ENCODE measurements around the gene TTC34.

The TTC34 gene

DNA sequence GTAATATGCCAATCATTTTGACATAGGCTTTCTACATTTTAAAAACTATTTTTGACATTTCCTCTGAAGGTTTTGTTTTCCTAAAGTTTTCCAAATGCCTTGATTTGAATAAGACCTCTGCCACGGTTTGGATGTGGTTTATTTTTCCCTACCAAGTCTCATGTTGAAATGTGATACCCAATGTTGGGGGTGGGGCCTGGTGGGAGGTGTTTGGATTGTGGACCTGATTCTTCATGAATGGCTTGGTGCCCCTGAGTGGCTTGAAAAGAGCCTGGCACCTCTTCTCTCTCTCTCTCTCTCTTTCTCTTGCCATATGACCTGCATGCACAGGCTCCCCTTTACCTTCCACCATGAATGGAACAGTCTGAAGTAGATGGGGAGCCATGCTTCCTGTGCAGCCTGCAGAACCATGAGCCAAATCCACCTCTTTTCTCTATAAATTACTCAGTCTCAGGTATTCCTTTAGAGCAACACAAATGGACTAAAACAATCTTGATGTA is 183.5 kb downstream of the TTC34 start:
- DNase-seq (no peak), ATAC-seq (no peak)
- Mint-ChIP-seq H3K4me1 (peaks cover 10% of the 10 kb centered on the region), H3K4me3 (no peak overlapping the region), H3K27ac (no peak overlapping the region), H3K9me3 (peaks cover 29 to 49% of the 10 kb centered on the region in 2 donors), H3K27me3 (no peaks in the 10 kb centered on the region)

DNA sequence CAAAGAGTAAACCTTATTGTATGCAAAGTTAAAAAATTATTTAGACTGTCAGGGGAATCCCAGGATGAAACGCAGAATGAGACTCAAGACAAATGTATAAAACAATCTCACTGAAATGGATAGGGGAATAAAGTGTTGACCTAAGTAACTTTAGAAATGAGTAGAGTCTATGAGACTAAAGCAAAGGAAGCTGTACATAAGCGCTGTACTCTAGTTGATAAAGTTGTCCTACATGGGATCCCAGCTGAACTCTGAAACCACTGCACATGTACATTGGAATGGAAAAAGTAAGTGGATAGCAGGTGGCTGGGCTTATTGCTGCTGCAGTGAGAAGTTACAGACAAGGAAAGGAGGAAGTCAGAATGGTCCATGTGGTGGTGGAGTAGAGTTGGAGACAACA is 187.3 kb downstream of the TTC34 start:
- DNase-seq (no peak), ATAC-seq (no peak)
- Mint-ChIP-seq H3K27ac (no peak overlapping the region), H3K9me3 (peaks cover 23 to 34% of the 10 kb centered on the region in 2 donors), H3K4me3 (no peak overlapping the region), H3K27me3 (no peaks in the 10 kb centered on the region), H3K4me1 (peaks cover 6% of the 10 kb centered on the region)

DNA sequence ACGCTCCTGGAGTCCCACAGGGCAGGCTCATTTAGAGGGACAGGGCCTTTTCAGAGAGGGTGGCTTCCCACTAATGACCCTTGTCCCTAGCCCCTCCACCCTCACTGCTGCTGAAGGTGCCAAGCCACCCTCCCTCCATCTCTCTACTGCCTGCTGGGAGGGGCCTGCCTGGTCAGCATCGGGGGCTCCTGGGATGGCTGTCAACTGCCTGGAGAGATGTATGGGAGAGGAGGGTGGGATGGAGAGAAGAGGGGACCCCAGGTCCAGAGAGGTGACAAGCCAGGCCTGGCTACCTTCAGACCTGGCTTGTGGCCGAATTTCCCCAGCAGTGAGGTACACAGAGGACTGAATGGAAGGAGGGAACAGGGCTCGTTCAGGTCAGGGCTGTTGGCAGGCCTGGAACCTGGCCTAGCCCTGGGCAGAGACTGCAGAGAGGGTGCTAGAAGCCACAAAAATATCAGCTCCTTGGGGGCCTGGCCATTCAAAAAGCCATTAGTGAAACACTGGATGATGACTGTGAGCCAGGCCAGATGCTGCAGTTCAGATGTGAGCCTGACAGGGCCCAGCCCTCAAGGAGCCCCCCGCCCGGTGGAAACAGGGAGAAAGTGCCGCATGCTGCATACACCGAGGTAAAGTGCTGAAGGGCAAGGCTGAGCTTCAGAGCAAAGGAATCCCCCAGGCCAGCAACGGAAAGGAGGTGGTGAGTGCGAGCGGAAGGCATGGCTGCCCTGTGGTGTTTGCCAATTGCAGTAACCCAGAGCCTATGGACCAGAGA is 188.7 kb downstream of the TTC34 start:
- Mint-ChIP-seq H3K4me3 (no peak overlapping the region), H3K4me1 (peaks cover 6% of the 10 kb centered on the region), H3K27ac (no peak overlapping the region), H3K27me3 (no peaks in the 10 kb centered on the region), H3K9me3 (peaks cover 19 to 34% of the 10 kb centered on the region in 2 donors)
- no peak for DNase-seq
- ATAC-seq = no peak

DNA sequence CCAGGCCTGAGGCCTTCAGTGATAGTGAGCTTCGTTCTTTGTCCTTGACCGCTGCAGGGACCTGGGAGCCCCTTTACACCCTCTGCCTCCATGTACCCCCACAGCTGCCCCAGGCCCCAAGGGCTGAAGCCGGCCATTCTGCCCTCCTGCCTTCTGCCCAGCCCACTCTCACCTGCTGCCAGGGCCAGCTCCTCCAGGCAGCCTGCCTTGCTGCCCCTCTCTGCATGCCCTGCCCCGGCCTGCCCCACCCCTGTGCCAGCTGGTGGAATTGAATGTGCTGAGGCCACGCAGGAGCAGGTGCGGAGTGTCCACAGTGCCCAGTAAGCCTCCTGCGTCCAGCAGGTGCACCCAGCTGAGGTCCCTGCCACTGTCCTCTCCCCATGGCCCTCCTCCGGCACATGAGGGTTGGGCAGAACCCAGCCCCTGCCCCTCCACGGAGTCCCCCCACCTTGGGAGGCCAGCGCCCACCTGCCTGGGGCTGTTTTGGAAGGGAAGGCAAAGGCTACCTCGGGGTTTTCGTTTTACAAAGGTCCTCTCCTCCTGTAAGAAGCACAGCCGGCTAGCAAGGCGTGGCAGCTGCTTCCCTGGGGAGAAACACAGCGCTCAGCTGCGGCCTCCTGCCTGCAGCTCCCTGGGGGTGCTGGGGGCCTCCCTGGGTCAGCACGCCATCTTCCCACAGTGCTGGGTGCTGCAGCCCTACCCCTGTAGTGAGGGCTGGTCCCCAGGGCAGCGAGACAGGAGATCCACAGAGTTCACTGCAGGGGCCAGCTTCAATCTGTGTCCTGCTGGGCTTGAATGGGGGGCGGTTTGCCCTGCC is 189.7 kb downstream of the TTC34 start:
- Mint-ChIP-seq H3K4me3 (no peak overlapping the region), H3K27ac (no peak overlapping the region), H3K27me3 (no peaks in the 10 kb centered on the region), H3K9me3 (peaks cover 19 to 34% of the 10 kb centered on the region in 2 donors), H3K4me1 (peaks cover 6% of the 10 kb centered on the region)
- ATAC-seq (no peak), DNase-seq (no peak)

DNA sequence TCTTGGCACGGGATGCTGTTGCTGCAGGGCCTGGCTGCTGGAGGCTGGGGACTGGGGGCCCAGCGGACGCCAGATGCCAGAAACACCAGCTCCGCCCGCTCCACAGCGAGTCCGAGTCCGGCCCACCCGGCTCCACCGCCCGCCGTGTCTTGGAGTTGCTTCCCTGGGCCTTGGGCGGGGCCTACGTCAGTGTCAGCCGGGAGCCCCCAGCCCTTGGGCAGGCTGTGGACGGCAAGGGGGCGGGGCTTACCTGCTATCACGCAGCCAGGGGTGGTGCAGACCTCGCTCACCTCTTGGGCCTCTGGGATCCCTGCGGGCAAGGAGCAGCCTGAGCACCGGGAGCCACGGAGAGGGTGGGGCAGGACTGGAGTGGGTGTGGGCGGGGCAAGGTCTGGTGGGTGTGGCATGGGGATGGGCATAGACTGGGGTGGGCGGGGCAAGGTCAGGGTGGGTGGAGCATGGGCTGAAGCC is 190.4 kb downstream of the TTC34 start:
- no peaks in the 10 kb centered on the region for H3K27me3 Mint-ChIP-seq
- ATAC-seq (peak; percentile 18), DNase-seq (no peak)
- H3K4me3 Mint-ChIP-seq = no peak overlapping the region
- H3K9me3 Mint-ChIP-seq = peaks cover 19 to 27% of the 10 kb centered on the region in 2 donors
- H3K27ac Mint-ChIP-seq = no peak overlapping the region
- H3K4me1 Mint-ChIP-seq = peaks cover under 1% of the 10 kb centered on the region

DNA sequence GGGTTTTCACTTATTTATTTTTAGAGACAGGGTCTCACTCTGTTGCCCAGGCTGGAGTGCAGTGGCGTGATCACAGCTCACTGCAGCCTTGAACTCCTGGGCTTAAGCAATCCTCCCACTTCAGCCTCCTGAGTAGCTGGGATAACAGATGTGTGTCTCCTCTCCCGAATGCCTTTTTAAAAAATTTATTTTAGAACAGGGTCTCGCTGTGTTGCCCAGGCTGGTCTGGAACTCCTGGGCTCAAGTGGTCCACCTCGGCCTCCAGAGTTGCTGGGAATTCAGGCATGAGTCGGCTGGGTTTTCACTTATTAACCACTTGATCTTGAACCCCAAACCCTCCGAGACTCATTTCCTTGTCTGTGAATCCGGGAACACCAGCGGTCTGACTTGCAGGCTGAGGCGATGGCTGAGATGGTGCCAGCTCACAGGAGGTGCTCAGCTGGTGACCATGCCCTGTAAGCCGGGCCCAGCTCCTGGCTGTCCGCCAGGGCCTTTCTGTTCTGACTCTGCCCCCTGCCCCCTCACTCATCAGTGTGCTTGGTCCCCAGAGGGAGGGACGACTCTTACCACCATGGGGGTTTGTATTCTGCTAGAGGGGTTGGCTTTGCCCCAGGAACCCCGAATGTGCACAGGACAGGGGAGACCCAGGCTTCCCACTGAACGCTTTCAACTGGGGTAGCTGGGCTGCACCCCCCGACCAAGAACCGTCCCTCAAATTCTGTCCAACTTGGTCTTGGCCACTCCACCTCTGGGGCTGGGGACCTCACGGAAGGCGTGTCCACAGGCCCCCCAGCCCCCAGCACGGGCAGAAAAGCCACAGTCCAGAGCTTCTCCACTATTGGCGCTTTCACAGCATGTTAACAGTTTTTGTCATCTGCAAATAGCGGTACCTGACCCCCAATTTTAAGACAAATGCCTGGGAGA is 191.2 kb downstream of the TTC34 start:
- no peak for DNase-seq
- Mint-ChIP-seq H3K4me1 (no peaks in the 10 kb centered on the region), H3K4me3 (no peak overlapping the region), H3K27me3 (no peaks in the 10 kb centered on the region), H3K9me3 (peaks cover 12 to 22% of the 10 kb centered on the region in 2 donors), H3K27ac (no peak overlapping the region)
- no peak for ATAC-seq

DNA sequence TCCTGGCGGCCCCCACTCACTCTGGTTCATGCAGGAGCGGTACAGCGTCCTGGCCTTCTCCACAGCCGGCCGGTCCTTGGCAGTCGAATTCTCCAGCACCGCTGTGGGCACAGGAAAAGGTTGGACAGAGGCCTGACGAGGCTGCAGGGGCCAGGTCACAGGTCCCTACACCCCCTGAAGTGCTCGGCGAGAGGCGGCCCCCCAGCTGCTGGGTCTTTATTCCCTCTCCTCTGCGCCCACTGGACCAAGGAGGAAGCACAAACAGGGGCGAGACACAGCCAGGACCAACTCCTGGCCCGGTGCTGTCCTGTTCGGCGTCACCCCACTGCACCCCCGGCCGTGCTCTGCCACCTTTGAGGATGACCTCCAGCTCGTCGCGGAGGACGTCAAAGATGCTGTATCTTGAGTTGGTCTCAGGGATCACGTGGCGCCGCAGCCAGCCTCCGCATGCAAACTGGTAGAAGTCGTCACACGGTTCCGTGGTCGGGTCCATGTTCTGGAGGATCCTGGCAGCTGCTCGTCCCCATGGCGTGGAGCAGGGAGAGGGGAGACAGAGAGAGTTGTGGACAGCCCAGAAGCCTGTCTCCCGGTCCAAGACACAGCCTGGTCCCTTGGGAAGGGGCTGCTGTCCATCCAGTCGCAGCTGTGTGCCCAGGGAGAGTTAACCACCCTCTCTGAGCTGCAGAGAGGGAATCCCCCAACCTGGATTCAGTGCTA is 192.0 kb downstream of the TTC34 start:
- no peak for ATAC-seq
- no peak for DNase-seq

DNA sequence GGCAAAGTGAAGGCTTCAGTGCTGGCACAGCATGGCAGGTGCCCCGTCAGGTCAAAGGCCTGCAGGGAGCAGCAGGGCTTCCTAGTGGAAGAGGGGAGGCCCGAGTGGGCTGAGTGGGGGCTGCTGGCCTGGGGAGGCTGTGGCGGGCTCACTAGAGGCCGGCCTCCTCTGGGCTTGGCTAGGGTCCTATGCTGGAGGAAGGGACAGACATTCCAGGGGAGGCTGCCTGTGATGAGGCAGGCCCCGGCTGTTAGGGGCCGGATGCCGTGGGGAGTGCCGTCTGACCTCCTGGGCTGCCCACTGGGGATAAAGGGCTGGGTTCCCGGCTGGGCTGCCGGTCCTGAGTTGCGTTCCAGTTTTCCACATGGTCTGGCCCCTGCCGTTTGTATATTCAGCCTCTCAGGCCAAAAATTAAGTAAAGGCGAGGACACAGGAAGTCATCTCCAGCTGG is 193.8 kb downstream of the TTC34 start:
- no peaks in the 10 kb centered on the region for H3K27me3 Mint-ChIP-seq
- H3K9me3 Mint-ChIP-seq = no peaks in the 10 kb centered on the region
- H3K4me3 Mint-ChIP-seq = no peak overlapping the region
- ATAC-seq = no peak
- no peak for DNase-seq
- H3K27ac Mint-ChIP-seq = peak overlapping the region in 1 of 2 donors; percentile 87
- H3K4me1 Mint-ChIP-seq = no peaks in the 10 kb centered on the region

More for the DNA sequence above, 192.0 kb downstream of the TTC34 start:
- Mint-ChIP-seq H3K4me3 (no peak overlapping the region), H3K9me3 (peaks cover 9 to 17% of the 10 kb centered on the region in 2 donors), H3K4me1 (no peaks in the 10 kb centered on the region), H3K27me3 (no peaks in the 10 kb centered on the region), H3K27ac (no peak overlapping the region)

DNA sequence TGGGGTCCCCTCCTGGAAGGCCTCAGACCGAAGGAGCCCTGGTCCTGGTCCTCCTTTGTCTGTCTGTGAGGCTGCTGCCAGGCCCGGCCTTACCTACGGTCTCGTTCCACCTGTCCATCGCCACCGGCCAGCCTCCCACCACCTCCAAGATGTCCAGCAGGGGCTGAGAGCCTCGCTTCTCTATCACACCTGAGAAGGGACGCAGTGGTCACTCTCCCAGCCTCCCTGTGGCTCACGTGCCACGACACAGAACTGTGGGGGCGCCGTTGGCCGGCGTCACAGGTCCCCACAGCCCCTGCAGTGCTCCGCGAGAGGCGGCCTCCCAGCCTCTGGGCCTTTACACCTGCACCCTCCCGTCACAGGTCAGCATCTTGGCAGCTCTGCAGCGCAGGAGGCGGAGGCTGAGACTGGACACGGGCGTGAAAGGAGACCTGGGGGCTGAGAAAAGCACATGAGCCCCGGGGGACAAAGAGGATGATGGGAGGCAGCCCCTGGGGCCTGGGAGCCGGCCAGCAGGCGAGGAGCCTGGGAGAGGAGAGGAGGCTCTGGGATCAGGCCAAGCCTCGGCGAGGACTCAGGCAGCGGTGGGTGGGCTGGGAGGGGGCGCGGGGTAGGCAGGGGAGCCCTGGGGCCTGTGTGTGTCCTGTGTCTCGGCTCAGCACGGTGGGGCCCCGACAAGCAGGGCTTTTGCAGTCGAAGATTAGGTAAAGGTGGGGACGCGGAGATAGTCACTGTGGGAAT is 194.4 kb downstream of the TTC34 start:
- Mint-ChIP-seq H3K9me3 (no peaks in the 10 kb centered on the region), H3K27me3 (no peaks in the 10 kb centered on the region), H3K4me1 (no peaks in the 10 kb centered on the region), H3K4me3 (no peak overlapping the region), H3K27ac (no peak overlapping the region)
- no peak for DNase-seq
- ATAC-seq = no peak

DNA sequence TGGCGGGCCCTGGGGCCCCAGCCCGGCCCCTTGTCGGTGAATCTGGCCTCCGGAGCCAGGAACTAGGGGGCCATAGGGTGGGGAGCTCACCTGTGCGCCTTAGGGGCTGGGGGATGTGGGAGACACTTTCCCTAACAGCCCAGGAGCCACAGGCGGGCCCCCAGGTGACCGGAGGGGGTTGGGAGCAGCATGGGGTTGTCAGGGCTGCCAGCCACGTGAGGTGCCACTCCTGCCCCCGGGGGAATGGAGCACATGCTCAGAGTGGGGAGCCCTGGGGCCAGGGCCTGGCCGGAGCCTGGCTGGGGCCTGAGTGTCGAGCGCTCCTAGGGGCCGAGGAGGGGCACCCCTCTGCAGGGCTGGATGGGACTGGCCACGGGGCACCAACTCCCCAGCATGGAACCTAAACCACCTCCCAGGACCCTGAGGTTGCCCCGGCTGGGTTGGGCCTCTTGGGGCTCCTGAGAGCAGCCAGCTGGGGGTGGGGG is 195.1 kb downstream of the TTC34 start:
- no peak overlapping the region for H3K4me3 Mint-ChIP-seq
- DNase-seq (no peak), ATAC-seq (no peak)
- no peaks in the 10 kb centered on the region for H3K27me3 Mint-ChIP-seq
- no peaks in the 10 kb centered on the region for H3K4me1 Mint-ChIP-seq
- H3K27ac Mint-ChIP-seq = no peak overlapping the region
- no peaks in the 10 kb centered on the region for H3K9me3 Mint-ChIP-seq

DNA sequence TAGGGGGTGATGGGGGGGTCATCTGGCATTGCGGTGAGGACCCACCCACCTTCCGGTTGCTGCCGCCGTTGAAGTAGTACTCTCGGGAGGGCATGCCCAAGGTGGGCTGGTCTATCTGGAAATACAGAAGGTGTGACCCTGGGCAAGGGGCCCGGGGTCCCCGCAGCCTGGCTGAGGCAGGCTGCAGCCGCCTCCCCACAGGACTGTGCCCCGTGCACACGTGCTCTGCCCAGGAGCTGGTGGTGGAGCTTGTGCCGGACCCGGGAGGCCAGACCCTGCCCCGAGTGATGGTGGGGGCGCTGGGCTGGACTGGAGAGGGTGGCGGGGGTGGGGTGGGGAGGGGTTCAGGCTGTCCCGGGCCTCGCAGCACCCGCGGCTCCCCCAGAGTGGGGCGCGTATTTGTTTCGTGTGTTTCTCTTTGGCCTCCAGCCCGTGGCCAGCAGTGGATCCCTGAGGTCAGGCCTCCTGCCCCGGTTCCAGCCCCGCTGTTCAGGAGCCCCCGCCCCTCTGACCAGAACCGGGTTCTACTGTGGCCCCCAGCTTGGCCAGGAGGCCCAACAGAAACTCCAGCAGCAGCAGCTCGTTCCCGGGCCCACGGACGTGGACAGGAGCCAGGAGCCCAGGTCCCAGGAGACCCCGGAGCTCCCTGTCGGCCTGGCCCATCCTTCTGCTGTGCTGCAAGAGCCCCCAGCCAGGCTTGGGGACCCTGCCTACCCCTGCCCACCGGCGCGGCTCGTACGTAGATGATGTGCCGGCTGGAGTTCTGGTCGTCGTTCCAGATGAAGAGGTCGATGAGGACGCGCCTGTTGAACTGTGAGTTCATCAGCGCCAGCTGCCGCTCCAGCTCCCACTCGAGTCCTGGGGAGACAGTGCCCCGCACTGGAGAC is 195.7 kb downstream of the TTC34 start:
- no peaks in the 10 kb centered on the region for H3K27me3 Mint-ChIP-seq
- no peaks in the 10 kb centered on the region for H3K9me3 Mint-ChIP-seq
- ATAC-seq = no peak
- H3K4me3 Mint-ChIP-seq = no peak overlapping the region
- H3K4me1 Mint-ChIP-seq = no peaks in the 10 kb centered on the region
- no peak overlapping the region for H3K27ac Mint-ChIP-seq
- DNase-seq = no peak

DNA sequence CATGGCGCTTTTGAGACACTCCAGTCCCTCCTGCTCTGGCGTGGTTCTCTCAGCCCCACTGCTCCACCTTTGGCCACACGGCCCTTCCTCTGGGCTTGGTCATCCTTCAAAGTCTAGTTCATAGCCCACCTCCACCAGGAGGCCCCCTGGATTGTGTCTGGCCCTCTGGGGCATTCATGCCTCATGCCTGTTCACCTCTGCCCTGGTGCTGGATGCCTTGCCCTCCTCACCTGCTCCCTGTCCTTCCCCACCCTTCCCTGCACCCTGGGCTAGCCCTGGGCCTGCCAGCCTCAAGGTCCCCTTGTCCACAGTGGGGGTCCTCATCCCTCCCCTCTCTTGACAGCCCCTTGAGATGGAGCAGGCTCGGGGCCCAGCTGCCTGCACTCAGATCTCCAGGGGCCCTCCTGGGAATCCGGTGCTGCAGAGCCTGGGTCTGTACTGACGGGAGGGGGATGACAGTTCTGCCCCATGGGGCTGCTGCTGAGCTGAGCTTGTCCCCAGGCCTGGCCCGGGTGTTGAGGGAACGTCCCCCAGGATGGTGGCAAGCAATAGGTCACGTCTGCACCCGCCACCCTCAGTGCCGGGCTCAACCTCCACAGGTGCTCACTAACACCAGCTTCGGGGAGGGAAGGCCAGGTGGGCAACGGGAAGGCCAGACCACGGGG is 196.5 kb downstream of the TTC34 start:
- Mint-ChIP-seq H3K4me1 (no peaks in the 10 kb centered on the region), H3K9me3 (no peaks in the 10 kb centered on the region), H3K27ac (no peak overlapping the region), H3K27me3 (no peaks in the 10 kb centered on the region), H3K4me3 (no peak overlapping the region)
- ATAC-seq = no peak
- DNase-seq = no peak
